A549 (cell line): ENCODE measurements around the gene CD226.

Source experiments
- CTCF ChIP-seq: fragments of >200 bp; sonication (Bioruptor Twin); formaldehyde crosslinking; IDR thresholded peaks from 3 replicates; pipeline ENCODE4 v1.5.1; 2016
- GATA3 ChIP-seq: IDR thresholded peaks from 2 replicates; pipeline ENCODE4 v1.6.1; 2012; ENCODE audit warnings: borderline replicate concordance

- TF ChIP-seq GATA3 (no peak), CTCF (no peak)
Measured at GRCh38 chr18:69936191-69936558, 11.5 kb downstream of the CD226 start.
